Mucosa of rectum (tissue), 2 donors: ENCODE data around the gene MDGA2.
"Not testable (repeated sequence)": the region's sequence is repeated elsewhere in the genome, so short reads cannot be mapped to it uniquely, and the experiment has no call there.

Experiments
- H3K27ac ChIP-seq, 2 donors: one replicate each; pipeline ENCODE4 v1.7.0; 2013; ENCODE audit warnings: inconsistent platforms in 2 of 2, low read depth in 2 of 2, low read length in 2 of 2
- H3K27me3 ChIP-seq, 2 donors: one replicate each; pipeline ENCODE4 v1.7.0; 2013; ENCODE audit warnings: low read length in 2 of 2; ENCODE audit not compliant: control insufficient read depth in 2 of 2, insufficient read depth in 2 of 2
- H3K36me3 ChIP-seq, 2 donors: one replicate each; pipeline ENCODE4 v1.7.0; 2013; ENCODE audit warnings: low read length in 2 of 2; ENCODE audit not compliant: control insufficient read depth in 2 of 2, insufficient read depth in 2 of 2
- H3K4me1 ChIP-seq, 2 donors: one replicate each; pipeline ENCODE4 v1.7.0; 2013; ENCODE audit warnings: low read length in 2 of 2, mild to moderate bottlenecking in 1 of 2; ENCODE audit not compliant: control insufficient read depth in 2 of 2, insufficient read depth in 2 of 2
- H3K4me3 ChIP-seq, 2 donors: one replicate each; pipeline ENCODE4 v1.7.0; 2013; ENCODE audit warnings: low read length in 2 of 2
- H3K9ac ChIP-seq, 2 donors: one replicate each; pipeline ENCODE4 v1.7.0; 2013; ENCODE audit warnings: low read length in 2 of 2, low read depth in 1 of 2, mild to moderate bottlenecking in 1 of 2
- H3K9me3 ChIP-seq, 2 donors: one replicate each; pipeline ENCODE4 v1.7.0; 2013; ENCODE audit warnings: low read length in 2 of 2; ENCODE audit not compliant: control insufficient read depth in 2 of 2
- donor health status: healthy.
- donor health status: Normal muscosa, but diverticular disease.

The MDGA2 gene

DNA sequence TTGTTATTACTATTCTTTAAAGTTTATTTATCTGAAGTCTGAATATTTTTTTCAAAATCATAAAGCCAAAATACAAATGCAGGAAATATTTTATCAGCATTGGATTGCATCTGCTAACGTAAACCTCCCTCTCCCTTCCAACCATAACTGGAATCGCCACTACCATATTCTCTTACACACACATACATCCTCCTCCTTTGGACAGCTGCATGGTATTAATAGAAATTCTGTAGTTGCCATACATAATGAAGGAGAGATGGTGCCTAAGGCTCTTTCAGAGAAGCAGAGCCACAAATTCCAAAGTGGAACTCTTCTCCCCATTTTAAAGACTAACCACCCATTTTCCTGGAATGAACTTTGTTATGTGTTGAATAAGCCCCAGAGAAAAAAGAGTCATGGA, 352.7 kb downstream of the MDGA2 start:
- H3K27ac ChIP-seq = no peak overlapping the region
- no peak overlapping the region for H3K9ac ChIP-seq
- H3K9me3 ChIP-seq = no peaks in the 10 kb centered on the region
- H3K36me3 ChIP-seq = no peaks in the 10 kb centered on the region
- H3K4me3 ChIP-seq = no peak overlapping the region
- no peaks in the 10 kb centered on the region for H3K4me1 ChIP-seq
- no peaks in the 10 kb centered on the region for H3K27me3 ChIP-seq

DNA sequence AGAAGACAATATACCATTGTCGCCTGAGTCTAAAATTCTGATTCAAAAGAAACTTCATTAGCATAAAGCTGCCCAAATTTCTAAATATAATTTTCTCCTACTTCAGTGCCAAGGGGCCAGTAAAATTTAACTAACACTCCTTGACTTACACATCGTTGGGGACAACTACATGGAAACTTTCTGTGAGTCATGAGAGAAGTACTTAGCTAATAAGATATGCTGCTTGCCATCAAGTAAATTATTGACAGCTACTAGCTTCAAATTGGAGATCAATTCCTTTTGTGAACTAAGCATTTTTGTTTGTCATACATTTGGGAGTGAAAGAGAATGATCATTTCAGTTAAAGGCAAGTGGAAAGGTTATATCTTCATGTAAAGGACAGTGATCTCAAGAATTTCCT, 373.3 kb downstream of the MDGA2 start:
- Histone ChIP-seq H3K4me1 (no peaks in the 10 kb centered on the region), H3K27me3 (no peaks in the 10 kb centered on the region), H3K9me3 (no peaks in the 10 kb centered on the region), H3K4me3 (no peak overlapping the region), H3K9ac (no peak overlapping the region), H3K36me3 (no peaks in the 10 kb centered on the region), H3K27ac (no peak overlapping the region)

GRCh38 chr14:47300796-47301195, 374.6 kb downstream of the MDGA2 start:
- Histone ChIP-seq H3K36me3 (no peaks in the 10 kb centered on the region), H3K4me1 (no peaks in the 10 kb centered on the region), H3K9ac (no peak overlapping the region), H3K4me3 (no peak overlapping the region), H3K9me3 (no peaks in the 10 kb centered on the region), H3K27ac (no peak overlapping the region), H3K27me3 (no peaks in the 10 kb centered on the region)

DNA sequence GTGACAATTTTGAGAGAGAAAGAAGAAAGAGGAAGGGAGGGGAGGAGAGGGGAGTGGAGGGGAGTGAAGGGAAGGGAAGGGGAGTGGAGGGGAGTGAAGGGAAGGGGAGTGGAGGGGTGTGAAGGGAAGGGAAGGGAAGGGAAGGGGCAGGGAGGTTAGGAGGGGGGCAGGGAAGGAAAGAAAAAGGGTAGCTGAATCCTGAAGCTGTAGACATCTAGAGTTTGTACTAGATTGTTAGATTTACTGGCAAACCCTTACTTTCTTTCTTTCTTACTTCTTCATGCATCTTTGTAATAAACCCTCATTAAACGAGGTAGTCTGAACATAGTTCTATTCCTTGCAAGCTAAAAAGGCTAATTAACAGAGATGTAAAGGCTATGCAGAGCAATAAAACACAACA, 378.0 kb downstream of the MDGA2 start:
- Histone ChIP-seq H3K36me3 (no peaks in the 10 kb centered on the region), H3K4me3 (no peak overlapping the region), H3K27ac (no peak overlapping the region), H3K9ac (no peak overlapping the region), H3K27me3 (no peaks in the 10 kb centered on the region), H3K9me3 (no peaks in the 10 kb centered on the region), H3K4me1 (no peaks in the 10 kb centered on the region)

DNA sequence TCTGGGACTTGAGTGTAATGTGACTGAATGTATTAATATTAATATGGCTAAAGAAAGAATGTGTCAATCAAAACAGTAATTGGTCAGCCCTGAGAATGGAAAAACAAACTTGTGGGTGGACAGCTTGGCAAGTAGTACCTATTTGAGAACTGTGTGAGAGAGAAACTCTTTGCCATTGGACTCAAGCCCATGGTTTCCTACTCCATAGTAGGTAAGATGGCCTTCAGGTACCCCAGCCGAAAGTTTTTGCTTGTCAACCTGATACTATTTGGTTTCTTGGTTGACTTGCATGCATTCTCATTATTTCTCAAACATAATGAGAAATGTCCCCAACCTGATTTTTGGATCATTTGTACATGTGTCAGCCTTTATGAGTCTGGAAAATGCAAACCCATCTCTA, 391.1 kb downstream of the MDGA2 start:
- Histone ChIP-seq H3K27me3 (no peaks in the 10 kb centered on the region), H3K36me3 (no peaks in the 10 kb centered on the region), H3K27ac (no peak overlapping the region), H3K4me1 (no peaks in the 10 kb centered on the region), H3K4me3 (no peak overlapping the region), H3K9ac (no peak overlapping the region), H3K9me3 (no peaks in the 10 kb centered on the region)

GRCh38 chr14:47281761-47282160, 393.6 kb downstream of the MDGA2 start:
- H3K4me3 ChIP-seq, H3K36me3 ChIP-seq, H3K27ac ChIP-seq, H3K4me1 ChIP-seq, H3K27me3 ChIP-seq, H3K9me3 ChIP-seq, H3K9ac ChIP-seq: not testable (repeated sequence)

GRCh38 chr14:47278233-47278842, 397.1 kb downstream of the MDGA2 start:
- H3K27ac ChIP-seq = no peak overlapping the region
- no peak overlapping the region for H3K9ac ChIP-seq
- H3K4me3 ChIP-seq = no peak overlapping the region
- no peaks in the 10 kb centered on the region for H3K9me3 ChIP-seq
- no peaks in the 10 kb centered on the region for H3K4me1 ChIP-seq
- no peaks in the 10 kb centered on the region for H3K27me3 ChIP-seq
- H3K36me3 ChIP-seq = no peaks in the 10 kb centered on the region

GRCh38 chr14:47277703-47278102, 397.7 kb downstream of the MDGA2 start:
- no peaks in the 10 kb centered on the region for H3K36me3 ChIP-seq
- H3K27me3 ChIP-seq = no peaks in the 10 kb centered on the region
- no peak overlapping the region for H3K9ac ChIP-seq
- H3K4me1 ChIP-seq = no peaks in the 10 kb centered on the region
- no peaks in the 10 kb centered on the region for H3K9me3 ChIP-seq
- H3K27ac ChIP-seq = no peak overlapping the region
- H3K4me3 ChIP-seq = no peak overlapping the region

DNA sequence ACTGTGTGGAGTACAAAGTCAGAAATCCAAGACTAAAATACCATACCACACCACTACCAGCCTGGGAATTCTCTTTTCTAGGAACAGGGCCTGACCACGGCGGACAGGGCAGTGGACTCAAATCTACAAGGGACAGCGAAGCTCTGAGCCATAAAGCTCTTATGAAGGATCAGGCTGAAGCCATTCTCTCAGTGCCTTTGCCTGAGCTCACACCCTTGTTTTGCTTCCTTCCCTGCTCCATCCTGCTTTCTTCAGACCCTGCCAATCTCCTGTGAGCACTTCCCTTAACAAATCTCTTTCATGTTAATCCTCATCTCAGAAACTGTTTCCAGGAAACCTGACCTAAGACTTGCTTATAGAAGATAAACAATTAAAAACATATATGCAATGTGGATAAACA, 398.5 kb downstream of the MDGA2 start:
- no peak overlapping the region for H3K9ac ChIP-seq
- no peak overlapping the region for H3K4me3 ChIP-seq
- no peaks in the 10 kb centered on the region for H3K36me3 ChIP-seq
- H3K27me3 ChIP-seq = no peaks in the 10 kb centered on the region
- H3K9me3 ChIP-seq = no peaks in the 10 kb centered on the region
- no peak overlapping the region for H3K27ac ChIP-seq
- H3K4me1 ChIP-seq = no peaks in the 10 kb centered on the region

DNA sequence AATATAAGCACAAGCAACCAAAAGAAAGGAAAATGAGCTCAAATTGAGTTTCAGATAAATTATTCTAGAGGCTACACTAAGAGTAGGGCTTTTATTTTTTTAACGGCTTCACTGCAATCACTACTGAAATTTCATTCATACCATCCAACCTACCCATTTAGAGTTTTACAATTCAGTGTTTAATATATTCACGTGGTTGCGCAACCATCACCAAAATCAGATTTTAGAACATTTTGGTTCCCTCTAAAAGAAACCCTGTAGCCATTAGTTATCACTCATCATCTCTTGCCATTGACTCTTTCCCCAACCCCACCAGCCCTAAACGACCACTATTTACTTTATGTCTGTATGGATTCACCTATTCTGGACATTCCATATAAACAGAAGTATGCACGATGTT, 401.5 kb downstream of the MDGA2 start:
- Histone ChIP-seq H3K4me1 (no peaks in the 10 kb centered on the region), H3K9ac (no peak overlapping the region), H3K4me3 (no peak overlapping the region), H3K9me3 (no peaks in the 10 kb centered on the region), H3K27ac (no peak overlapping the region), H3K27me3 (no peaks in the 10 kb centered on the region), H3K36me3 (no peaks in the 10 kb centered on the region)

GRCh38 chr14:47270715-47271114, 404.7 kb downstream of the MDGA2 start:
- Histone ChIP-seq H3K9me3 (no peaks in the 10 kb centered on the region), H3K27ac (no peak overlapping the region), H3K9ac (no peak overlapping the region), H3K4me1 (no peaks in the 10 kb centered on the region), H3K36me3 (no peaks in the 10 kb centered on the region), H3K4me3 (no peak overlapping the region), H3K27me3 (no peaks in the 10 kb centered on the region)
